ENCODE data around the gene MAP4K3.
"Not testable (repeated sequence)": the region's sequence is repeated elsewhere in the genome, so short reads cannot be mapped to it uniquely, and the experiment has no call there.

MAP4K3 gene

GRCh38 chr2:39252888-39253518 lies 184.1 kb downstream of the MAP4K3 start:
- no peak for DNase-seq (ENCODE audit: low read depth, low spot score)
- no peak overlapping the region for H3K4me3 ChIP-seq (ENCODE audit: insufficient read length, low read depth)
- H3K9ac ChIP-seq (ENCODE audit: insufficient read length, low read depth): no peak overlapping the region
- H3K27me3 ChIP-seq (ENCODE audit: insufficient read depth, insufficient read length): no peaks in the 10 kb centered on the region
- H3K4me1 ChIP-seq (ENCODE audit: insufficient read depth, insufficient read length): no peaks in the 10 kb centered on the region
- TF ChIP-seq ZNF274 (IDR thresholded peaks at IDR 0.05; ENCODE audit: low read depth, low read length) (no peak), YY1 (IDR thresholded peaks at IDR 0.05; ENCODE audit: insufficient read depth, insufficient read length) (no peak), SUZ12 (IDR thresholded peaks at IDR 0.05; ENCODE audit: extremely low read depth, insufficient read depth, insufficient read length) (no peak)
- H3K9me3 ChIP-seq (ENCODE audit: insufficient read depth, low read length): peaks cover 23% of the 10 kb centered on the region
- peaks cover 38% of the 10 kb centered on the region for H3K36me3 ChIP-seq (ENCODE audit: insufficient read depth, insufficient read length, low read length)

- Histone ChIP-seq H3K27me3 (ENCODE audit: insufficient read depth, insufficient read length) (no peaks in the 10 kb centered on the region), H3K9me3 (ENCODE audit: insufficient read depth, low read length) (peaks cover 30% of the 10 kb centered on the region), H3K9ac (ENCODE audit: insufficient read length, low read depth) (no peak overlapping the region), H3K4me1 (ENCODE audit: insufficient read depth, insufficient read length) (no peaks in the 10 kb centered on the region), H3K36me3 (ENCODE audit: insufficient read depth, insufficient read length, low read length) (peaks cover 19% of the 10 kb centered on the region), H3K4me3 (ENCODE audit: insufficient read length, low read depth) (no peak overlapping the region)
- DNase-seq (ENCODE audit: low read depth, low spot score): no peak
- TF ChIP-seq SUZ12 (IDR thresholded peaks at IDR 0.05; ENCODE audit: extremely low read depth, insufficient read depth, insufficient read length) (no peak), YY1 (IDR thresholded peaks at IDR 0.05; ENCODE audit: insufficient read depth, insufficient read length) (no peak), ZNF274 (IDR thresholded peaks at IDR 0.05; ENCODE audit: low read depth, low read length) (no peak)
Observed at GRCh38 chr2:39247512-39248043, 189.5 kb downstream of the MAP4K3 start.

- Histone ChIP-seq H3K36me3 (ENCODE audit: insufficient read depth, insufficient read length, low read length) (peaks cover 10% of the 10 kb centered on the region), H3K9ac (ENCODE audit: insufficient read length, low read depth) (no peak overlapping the region), H3K4me1 (ENCODE audit: insufficient read depth, insufficient read length) (no peaks in the 10 kb centered on the region), H3K9me3 (ENCODE audit: insufficient read depth, low read length) (peaks cover 21% of the 10 kb centered on the region), H3K27me3 (ENCODE audit: insufficient read depth, insufficient read length) (no peaks in the 10 kb centered on the region), H3K4me3 (ENCODE audit: insufficient read length, low read depth) (no peak overlapping the region)
- TF ChIP-seq SUZ12 (IDR thresholded peaks at IDR 0.05; ENCODE audit: extremely low read depth, insufficient read depth, insufficient read length): no peak
- TF ChIP-seq YY1 (IDR thresholded peaks at IDR 0.05; ENCODE audit: insufficient read depth, insufficient read length): no peak
- no peak for TF ChIP-seq ZNF274 (IDR thresholded peaks at IDR 0.05; ENCODE audit: low read depth, low read length)
- no peak for DNase-seq (ENCODE audit: low read depth, low spot score)
Observed at GRCh38 chr2:39246382-39246980, 190.6 kb downstream of the MAP4K3 start.

GRCh38 chr2:39244963-39245625 lies 192.0 kb downstream of the MAP4K3 start:
- H3K36me3 ChIP-seq (ENCODE audit: insufficient read depth, insufficient read length, low read length); H3K9ac ChIP-seq (ENCODE audit: insufficient read length, low read depth); H3K4me3 ChIP-seq (ENCODE audit: insufficient read length, low read depth); H3K9me3 ChIP-seq (ENCODE audit: insufficient read depth, low read length); H3K27me3 ChIP-seq (ENCODE audit: insufficient read depth, insufficient read length); DNase-seq (ENCODE audit: low read depth, low spot score); H3K4me1 ChIP-seq (ENCODE audit: insufficient read depth, insufficient read length): not testable (repeated sequence)

- H3K36me3 ChIP-seq (ENCODE audit: insufficient read depth, insufficient read length, low read length); H3K27me3 ChIP-seq (ENCODE audit: insufficient read depth, insufficient read length); H3K4me1 ChIP-seq (ENCODE audit: insufficient read depth, insufficient read length); H3K9ac ChIP-seq (ENCODE audit: insufficient read length, low read depth); H3K4me3 ChIP-seq (ENCODE audit: insufficient read length, low read depth); DNase-seq (ENCODE audit: low read depth, low spot score); H3K9me3 ChIP-seq (ENCODE audit: insufficient read depth, low read length): not testable (repeated sequence)
Observed at GRCh38 chr2:39244241-39244862, 192.7 kb downstream of the MAP4K3 start.

- Histone ChIP-seq H3K36me3 (ENCODE audit: insufficient read depth, insufficient read length, low read length) (no peaks in the 10 kb centered on the region), H3K4me1 (ENCODE audit: insufficient read depth, insufficient read length) (no peaks in the 10 kb centered on the region), H3K9ac (ENCODE audit: insufficient read length, low read depth) (no peak within 1 kb of the TSS), H3K27me3 (ENCODE audit: insufficient read depth, insufficient read length) (no peaks in the 10 kb centered on the region), H3K9me3 (ENCODE audit: insufficient read depth, low read length) (peaks cover 6% of the 10 kb centered on the region; the same call in 1 of the 2 replicates), H3K4me3 (ENCODE audit: insufficient read length, low read depth) (no peak within 1 kb of the TSS)
- TF ChIP-seq ZNF274 (IDR thresholded peaks at IDR 0.05; ENCODE audit: low read depth, low read length) (no peak), SUZ12 (IDR thresholded peaks at IDR 0.05; ENCODE audit: extremely low read depth, insufficient read depth, insufficient read length) (no peak), YY1 (IDR thresholded peaks at IDR 0.05; ENCODE audit: insufficient read depth, insufficient read length) (no peak)
- DNase-seq (ENCODE audit: low read depth, low spot score): no peak
Observed at GRCh38 chr2:39243469-39244123, 193.5 kb downstream of the MAP4K3 start, which contains the start of gene CDKL4. TSS of gene CDKL4 (minus strand) at chr2:39243970.

- no peak overlapping the region for H3K4me3 ChIP-seq (ENCODE audit: insufficient read length, low read depth)
- H3K9ac ChIP-seq (ENCODE audit: insufficient read length, low read depth): no peak overlapping the region
- H3K4me1 ChIP-seq (ENCODE audit: insufficient read depth, insufficient read length): no peaks in the 10 kb centered on the region
- TF ChIP-seq SUZ12 (IDR thresholded peaks at IDR 0.05; ENCODE audit: extremely low read depth, insufficient read depth, insufficient read length) (no peak), ZNF274 (IDR thresholded peaks at IDR 0.05; ENCODE audit: low read depth, low read length) (no peak), YY1 (IDR thresholded peaks at IDR 0.05; ENCODE audit: insufficient read depth, insufficient read length) (no peak)
- peaks cover 6% of the 10 kb centered on the region; the same call in 1 of the 2 replicates for H3K9me3 ChIP-seq (ENCODE audit: insufficient read depth, low read length)
- no peaks in the 10 kb centered on the region for H3K27me3 ChIP-seq (ENCODE audit: insufficient read depth, insufficient read length)
- no peak for DNase-seq (ENCODE audit: low read depth, low spot score)
- H3K36me3 ChIP-seq (ENCODE audit: insufficient read depth, insufficient read length, low read length): no peaks in the 10 kb centered on the region
Observed at GRCh38 chr2:39241588-39241987, 195.5 kb downstream of the MAP4K3 start.

Measured in NT2/D1 (cell line).